ENCODE results near the gene TMCC1. TPM values are rescaled to one million over a fixed set of nuclear protein-coding genes. Genes with fewer than 3 reads are reported as not detected.

TMCC1 gene
- total RNA-seq, 2 donors from 2014 or later: 41.0 to 51.1 TPM

DNA sequence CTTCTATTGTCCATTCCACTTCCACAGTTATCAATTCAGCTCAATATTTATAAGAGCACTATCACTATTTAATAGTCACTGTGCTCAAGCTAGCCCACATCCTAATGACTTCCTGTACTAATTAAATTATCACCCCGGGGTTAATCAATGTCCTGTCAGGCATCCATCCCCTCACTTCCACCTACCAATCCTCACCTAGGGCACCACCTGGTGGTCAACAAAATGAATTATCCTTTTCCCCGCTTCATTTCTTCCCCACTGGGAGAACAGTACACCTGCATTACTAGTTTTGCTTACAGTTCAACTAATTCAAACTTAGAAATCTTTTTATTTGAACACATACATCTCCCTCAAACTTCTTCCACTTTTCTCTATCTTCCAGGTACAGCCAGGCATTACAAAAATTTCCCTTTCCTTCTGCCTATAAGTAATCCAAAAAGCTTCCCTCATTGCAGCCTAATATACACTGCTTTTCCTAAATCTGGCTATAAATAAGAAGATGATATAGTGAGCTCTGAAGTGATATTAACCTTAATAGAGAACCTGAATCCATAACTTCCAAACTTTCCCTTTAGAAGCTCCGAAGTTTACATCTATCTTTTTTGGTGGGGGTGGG lies 68.5 kb downstream of the TMCC1 start:
- TF ChIP-seq, protein P1, sequence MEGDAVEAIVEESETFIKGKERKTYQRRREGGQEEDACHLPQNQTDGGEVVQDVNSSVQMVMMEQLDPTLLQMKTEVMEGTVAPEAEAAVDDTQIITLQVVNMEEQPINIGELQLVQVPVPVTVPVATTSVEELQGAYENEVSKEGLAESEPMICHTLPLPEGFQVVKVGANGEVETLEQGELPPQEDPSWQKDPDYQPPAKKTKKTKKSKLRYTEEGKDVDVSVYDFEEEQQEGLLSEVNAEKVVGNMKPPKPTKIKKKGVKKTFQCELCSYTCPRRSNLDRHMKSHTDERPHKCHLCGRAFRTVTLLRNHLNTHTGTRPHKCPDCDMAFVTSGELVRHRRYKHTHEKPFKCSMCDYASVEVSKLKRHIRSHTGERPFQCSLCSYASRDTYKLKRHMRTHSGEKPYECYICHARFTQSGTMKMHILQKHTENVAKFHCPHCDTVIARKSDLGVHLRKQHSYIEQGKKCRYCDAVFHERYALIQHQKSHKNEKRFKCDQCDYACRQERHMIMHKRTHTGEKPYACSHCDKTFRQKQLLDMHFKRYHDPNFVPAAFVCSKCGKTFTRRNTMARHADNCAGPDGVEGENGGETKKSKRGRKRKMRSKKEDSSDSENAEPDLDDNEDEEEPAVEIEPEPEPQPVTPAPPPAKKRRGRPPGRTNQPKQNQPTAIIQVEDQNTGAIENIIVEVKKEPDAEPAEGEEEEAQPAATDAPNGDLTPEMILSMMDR (conservative IDR thresholded peaks at IDR 0.05): peak; percentile 91
- Histone ChIP-seq H3K9me3 (ENCODE audit: control insufficient read depth, low read length) (no peaks in the 10 kb centered on the region), H3K27ac (ENCODE audit: low read depth, low read length) (no peak overlapping the region), H3K27me3 (ENCODE audit: control insufficient read depth, insufficient read depth, low read length, poor library complexity, severe bottlenecking) (no peaks in the 10 kb centered on the region), H3K4me3 (ENCODE audit: low read length) (no peak overlapping the region), H3K36me3 (ENCODE audit: control insufficient read depth, insufficient read depth, low read length) (peaks cover 11% of the 10 kb centered on the region), H3K4me1 (ENCODE audit: control insufficient read depth, insufficient read depth, low read length) (no peaks in the 10 kb centered on the region), H3K9ac (ENCODE audit: extremely low read depth, low read length, poor library complexity, severe bottlenecking) (no peak overlapping the region)
- no peak overlapping the region for H3K27ac Mint-ChIP-seq
- H3K4me3 Mint-ChIP-seq: no peak overlapping the region
- peak; percentile 83 for DNase-seq
- H3K9me3 Mint-ChIP-seq: no peaks in the 10 kb centered on the region
- no peaks in the 10 kb centered on the region for H3K27me3 Mint-ChIP-seq (ENCODE audit: insufficient read depth)
- peaks cover 9% of the 10 kb centered on the region for H3K4me1 Mint-ChIP-seq
- peaks cover 10% of the 10 kb centered on the region for H3K36me3 Mint-ChIP-seq (ENCODE audit: low read depth)
- 20 to 21% methylated on average over 2 of the region's 3 CpGs for WGBS, 2 experiments (ENCODE audit: insufficient coverage in 1 of 2, insufficient read length in 1 of 2)

DNA sequence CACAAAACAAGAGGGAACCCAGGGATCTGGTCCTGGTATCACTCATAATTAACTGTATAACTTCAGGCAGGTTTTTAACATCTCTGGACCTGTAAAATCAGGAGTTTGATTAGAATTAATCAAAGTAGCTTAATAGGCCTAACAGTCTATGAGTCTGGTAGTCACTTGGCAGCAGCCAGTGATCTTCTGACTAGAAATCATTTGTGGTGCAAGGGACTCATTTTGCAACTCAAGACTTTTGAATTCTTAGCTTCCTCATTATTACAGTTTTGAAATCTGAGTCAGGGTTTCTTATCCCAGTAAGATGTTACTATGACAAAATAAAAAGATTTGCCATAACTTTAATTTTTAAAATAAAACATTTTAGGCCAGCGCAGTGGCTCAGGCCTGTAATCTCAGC lies 70.8 kb downstream of the TMCC1 start:
- H3K27me3 ChIP-seq (ENCODE audit: control insufficient read depth, insufficient read depth, low read length, poor library complexity, severe bottlenecking): no peaks in the 10 kb centered on the region
- Mint-ChIP-seq H3K27me3 (ENCODE audit: insufficient read depth) (no peaks in the 10 kb centered on the region), H3K9me3 (no peaks in the 10 kb centered on the region), H3K4me1 (peaks cover 6% of the 10 kb centered on the region), H3K4me3 (no peak overlapping the region), H3K36me3 (ENCODE audit: low read depth) (peaks cover 17% of the 10 kb centered on the region), H3K27ac (no peak overlapping the region)
- DNase-seq: no peak
- no peaks in the 10 kb centered on the region for H3K4me1 ChIP-seq (ENCODE audit: control insufficient read depth, insufficient read depth, low read length)
- no peak overlapping the region for H3K9ac ChIP-seq (ENCODE audit: extremely low read depth, low read length, poor library complexity, severe bottlenecking)
- no peaks in the 10 kb centered on the region for H3K9me3 ChIP-seq (ENCODE audit: control insufficient read depth, low read length)
- TF ChIP-seq, protein P1 (conservative IDR thresholded peaks at IDR 0.05): no peak
- H3K36me3 ChIP-seq (ENCODE audit: control insufficient read depth, insufficient read depth, low read length): peaks cover 16% of the 10 kb centered on the region
- H3K4me3 ChIP-seq (ENCODE audit: low read length): no peak overlapping the region
- no peak overlapping the region for H3K27ac ChIP-seq (ENCODE audit: low read depth, low read length)
- 86 to 100% methylated on average over 1 of the region's 1 CpG for WGBS, 2 experiments (ENCODE audit: insufficient coverage in 1 of 2, insufficient read length in 1 of 2)

DNA sequence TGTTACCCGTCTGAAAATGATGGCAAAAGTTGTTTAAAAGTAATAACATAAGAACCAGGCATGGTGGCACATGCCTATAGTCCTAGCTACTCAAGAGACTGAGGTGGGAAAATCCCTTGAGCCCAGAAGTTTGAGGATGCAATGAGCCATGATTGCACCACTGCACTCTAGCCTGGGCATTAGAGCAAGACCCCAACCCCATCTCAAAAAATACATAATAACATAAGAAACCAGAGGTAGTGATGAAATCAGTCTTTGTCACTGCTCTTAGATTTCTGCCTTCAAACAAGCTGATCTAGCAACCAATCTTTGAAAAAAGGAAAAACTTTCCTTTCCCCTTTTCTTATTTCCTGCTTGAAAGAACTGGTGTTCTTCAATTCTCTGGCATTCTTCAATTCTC lies 71.3 kb downstream of the TMCC1 start:
- Mint-ChIP-seq H3K9me3 (no peaks in the 10 kb centered on the region), H3K36me3 (ENCODE audit: low read depth) (peaks cover 17% of the 10 kb centered on the region), H3K4me3 (no peak overlapping the region), H3K27ac (no peak overlapping the region), H3K27me3 (ENCODE audit: insufficient read depth) (no peaks in the 10 kb centered on the region), H3K4me1 (peaks cover 6% of the 10 kb centered on the region)
- H3K4me1 ChIP-seq (ENCODE audit: control insufficient read depth, insufficient read depth, low read length): no peaks in the 10 kb centered on the region
- no peak overlapping the region for H3K27ac ChIP-seq (ENCODE audit: low read depth, low read length)
- WGBS, 2 experiments (ENCODE audit: insufficient coverage in 1 of 2, insufficient read length in 1 of 2): 94 to 100% methylated on average over 1 of the region's 1 CpG
- TF ChIP-seq, protein P1 (conservative IDR thresholded peaks at IDR 0.05): no peak
- H3K4me3 ChIP-seq (ENCODE audit: low read length): no peak overlapping the region
- no peak overlapping the region for H3K9ac ChIP-seq (ENCODE audit: extremely low read depth, low read length, poor library complexity, severe bottlenecking)
- H3K36me3 ChIP-seq (ENCODE audit: control insufficient read depth, insufficient read depth, low read length): peaks cover 16% of the 10 kb centered on the region
- H3K27me3 ChIP-seq (ENCODE audit: control insufficient read depth, insufficient read depth, low read length, poor library complexity, severe bottlenecking): no peaks in the 10 kb centered on the region
- no peaks in the 10 kb centered on the region for H3K9me3 ChIP-seq (ENCODE audit: control insufficient read depth, low read length)
- DNase-seq: no peak

All from endodermal cell (in vitro differentiated cells).